Dermis lymphatic vessel endothelial cell (primary cell): Measurements from ENCODE around the gene TGIF2LX. TPM values are rescaled to one million over a fixed set of nuclear protein-coding genes. Genes with fewer than 3 reads are reported as not detected.

Experiments
- total RNA-seq: library from RNA; depleted of rRNA; stranded (reverse); fragments of >200 nt; gene quantifications from 2 replicates; pipeline ENCODE4 v1.2.1, GENCODE V29; 2014

TGIF2LX gene
- total RNA-seq, result not detected in 2 replicates

DNA sequence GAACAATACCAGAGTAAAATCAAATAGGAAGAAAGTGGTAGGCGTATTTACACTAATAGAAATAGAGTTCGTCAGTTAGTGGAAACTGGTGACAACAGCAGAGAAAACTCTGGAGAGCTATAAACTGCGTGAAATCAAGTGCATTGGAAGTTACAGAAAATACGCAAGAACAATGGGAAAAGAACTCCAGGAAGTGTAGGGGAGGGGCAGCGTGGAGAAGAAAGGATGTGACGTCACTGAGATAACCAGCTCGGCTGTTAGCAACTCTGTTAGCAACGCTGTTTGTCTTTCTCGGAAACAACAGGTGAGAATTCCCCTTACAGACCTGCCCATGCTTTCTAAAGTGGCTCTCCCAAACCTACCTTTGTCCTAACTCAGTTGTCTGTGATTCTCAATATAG lies at the start of gene TGIF2LX:
Gene TGIF2LX (plus strand): TSS at position 244 of the 400 bp plus-strand sequence. CDS start 178 bp downstream, outside the sequence.

